NCI-H526 treated with DMSO at 0.1 percent for 48 hours (cell line): ENCODE results near the gene NOP58.
"Not testable (repeated sequence)": the region's sequence is repeated elsewhere in the genome, so short reads cannot be mapped to it uniquely, and the experiment has no call there.

Source experiments
- DNase-seq: peaks from one replicate; lab custom pipeline; 2025; lab: John Stamatoyannopoulos, UW

NOP58 gene

DNA sequence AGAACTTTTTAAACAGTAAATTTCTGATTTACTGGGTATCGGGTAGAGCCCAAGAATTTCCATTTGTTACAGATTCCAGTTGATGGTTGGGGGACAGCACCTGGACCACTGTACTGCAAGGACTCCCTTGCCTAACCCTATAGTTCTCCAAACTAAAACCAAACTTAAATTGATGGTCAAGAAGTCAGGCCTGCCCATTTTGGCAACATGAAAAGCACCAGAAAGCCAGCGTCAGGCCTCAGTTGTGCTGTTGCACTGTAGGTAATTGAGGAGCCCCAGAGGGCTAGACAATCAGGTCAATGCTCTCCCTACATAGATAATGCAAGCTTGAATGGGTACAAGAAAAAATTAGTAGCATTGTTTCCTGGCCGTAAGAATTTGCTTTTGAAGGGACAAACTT lies 40.5 kb downstream of the NOP58 start:
- no peak for DNase-seq

DNA sequence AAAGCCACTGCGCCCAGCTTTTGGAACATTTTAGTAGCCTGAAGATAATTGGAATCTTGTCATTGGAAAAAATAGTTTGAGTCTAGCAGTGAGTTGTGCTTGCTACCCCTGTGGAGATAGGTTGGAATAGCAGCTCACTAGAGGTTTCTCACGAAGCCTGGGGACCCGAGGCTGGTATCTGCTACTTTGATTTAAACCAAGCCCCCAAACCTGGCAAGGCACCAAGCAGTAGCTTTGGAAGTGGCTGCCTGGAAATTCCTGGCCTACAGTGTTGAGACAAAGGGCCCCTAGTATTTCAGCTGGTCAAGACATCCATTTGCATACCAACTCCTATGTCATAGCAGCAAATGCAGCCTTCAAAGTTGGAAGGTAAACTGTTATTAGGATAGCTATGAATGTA lies 42.1 kb downstream of the NOP58 start:
- no peak for DNase-seq

DNA sequence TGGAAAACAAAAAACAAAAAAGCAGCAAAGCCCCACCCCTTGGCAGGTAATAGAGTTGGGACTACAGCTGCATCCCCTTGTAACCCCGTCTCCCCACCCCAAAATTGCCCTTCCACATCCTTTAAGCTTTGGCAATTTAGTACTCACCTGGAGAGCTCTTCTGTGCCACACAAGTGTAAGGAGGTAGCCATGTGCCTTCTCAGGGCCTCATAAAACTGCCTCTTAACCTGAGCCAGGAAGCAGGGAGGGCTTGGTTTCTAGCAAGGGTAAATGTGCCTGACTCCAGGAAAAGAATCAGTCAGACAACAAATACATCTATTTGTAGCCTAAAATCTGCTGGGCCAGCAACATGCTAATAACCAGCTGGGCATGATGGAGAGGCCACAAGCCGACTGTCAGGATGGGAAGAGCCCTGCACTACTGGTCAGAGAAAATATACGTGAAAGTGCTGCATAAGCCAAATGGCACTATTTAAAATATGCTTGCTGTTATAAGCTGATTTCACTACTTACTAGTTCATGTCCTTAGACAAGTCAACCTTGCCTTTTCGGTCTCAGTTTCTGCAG lies 46.3 kb downstream of the NOP58 start:
- DNase-seq = no peak

DNA sequence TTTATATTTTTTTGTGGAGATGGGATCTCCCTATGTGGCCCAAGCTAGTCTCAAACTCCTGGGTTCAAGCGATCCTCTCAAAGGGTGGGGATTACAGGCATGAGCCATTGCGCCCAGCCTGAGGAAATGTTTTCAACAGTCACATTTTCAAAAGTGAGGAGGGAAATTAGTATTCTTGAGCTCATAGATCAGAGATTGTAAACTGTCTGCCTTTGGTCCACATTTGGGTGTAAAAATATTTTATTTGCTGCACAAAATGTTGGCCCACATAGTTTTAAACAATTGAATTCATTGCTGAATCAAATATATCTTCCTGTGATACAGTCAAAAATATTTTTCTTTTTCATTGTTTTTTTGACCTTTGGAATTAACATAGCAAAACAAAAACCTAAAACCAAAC lies 48.6 kb downstream of the NOP58 start:
- DNase-seq = no peak

DNA sequence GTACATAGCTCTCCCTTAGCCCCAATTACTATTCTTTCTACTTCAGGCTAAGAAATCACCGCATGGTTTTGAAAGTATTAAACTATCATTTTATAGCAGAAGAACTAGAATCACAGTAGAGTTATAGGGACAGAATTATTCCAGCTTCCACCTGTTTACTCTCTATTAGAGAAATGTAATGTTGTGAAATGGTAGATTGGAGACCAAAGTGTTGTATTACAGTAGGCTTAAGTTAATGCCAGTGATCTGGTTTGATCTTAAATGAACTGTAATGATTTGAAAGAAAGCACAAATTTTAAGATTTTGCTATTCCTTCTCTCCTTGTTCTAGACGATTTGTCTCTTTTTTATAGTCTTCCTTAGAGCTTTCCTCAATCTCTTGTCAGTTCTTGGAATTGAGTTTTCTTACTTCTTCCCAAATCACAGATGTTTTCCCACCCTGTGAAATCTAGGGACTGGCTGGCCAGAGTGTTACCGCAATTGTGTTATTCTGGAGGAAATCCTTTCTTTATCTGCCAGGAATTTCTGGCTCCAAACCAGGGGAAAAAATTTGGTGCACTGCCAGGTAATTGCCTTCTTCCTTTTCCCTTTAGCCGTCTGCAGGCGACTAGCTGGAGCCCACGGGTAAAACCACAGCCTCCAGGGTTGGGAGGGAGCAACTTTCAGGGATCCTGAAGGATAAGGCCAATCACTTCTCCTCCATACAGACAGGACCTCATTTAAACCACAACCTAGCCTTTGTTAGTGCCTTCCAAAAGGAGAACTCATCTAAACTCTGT lies 51.7 kb downstream of the NOP58 start:
- no peak for DNase-seq

DNA sequence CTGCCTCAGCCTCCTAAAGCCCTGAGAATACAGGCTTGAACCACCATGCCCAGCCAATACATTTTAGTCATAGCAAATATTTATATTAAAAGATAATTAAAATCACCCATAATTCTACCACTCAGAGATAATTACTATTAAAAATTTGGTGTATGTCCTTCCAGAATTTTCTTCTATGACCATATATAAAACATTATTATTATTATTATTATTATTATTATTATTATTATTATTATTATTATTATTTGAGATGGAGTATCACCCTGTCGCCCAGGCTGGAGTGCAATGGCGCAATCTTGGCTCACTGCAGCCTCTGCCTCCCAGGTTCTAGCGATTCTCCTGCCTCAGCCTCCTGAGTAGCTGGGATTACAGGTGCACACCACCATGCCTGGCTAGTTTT lies 54.8 kb downstream of the NOP58 start:
- DNase-seq = not testable (repeated sequence)

DNA sequence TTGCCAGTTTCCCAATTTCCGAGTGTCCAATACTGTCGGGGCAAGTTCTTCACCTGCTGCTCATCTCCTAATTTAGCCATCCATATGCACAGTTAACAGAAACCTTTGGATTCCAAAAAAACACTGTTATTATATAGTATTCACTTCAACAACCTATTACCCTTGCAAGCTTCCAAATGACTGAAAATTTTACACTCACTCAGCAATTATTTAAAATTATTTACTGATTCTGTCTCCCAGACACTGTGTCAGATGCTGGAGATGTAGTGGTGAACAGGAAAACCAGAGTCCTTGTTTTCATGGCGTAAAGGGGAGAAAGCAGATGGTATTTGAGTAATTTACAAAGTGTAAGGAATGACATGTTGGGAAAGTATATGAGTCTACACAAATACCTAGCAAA lies 56.9 kb downstream of the NOP58 start:
- no peak for DNase-seq

DNA sequence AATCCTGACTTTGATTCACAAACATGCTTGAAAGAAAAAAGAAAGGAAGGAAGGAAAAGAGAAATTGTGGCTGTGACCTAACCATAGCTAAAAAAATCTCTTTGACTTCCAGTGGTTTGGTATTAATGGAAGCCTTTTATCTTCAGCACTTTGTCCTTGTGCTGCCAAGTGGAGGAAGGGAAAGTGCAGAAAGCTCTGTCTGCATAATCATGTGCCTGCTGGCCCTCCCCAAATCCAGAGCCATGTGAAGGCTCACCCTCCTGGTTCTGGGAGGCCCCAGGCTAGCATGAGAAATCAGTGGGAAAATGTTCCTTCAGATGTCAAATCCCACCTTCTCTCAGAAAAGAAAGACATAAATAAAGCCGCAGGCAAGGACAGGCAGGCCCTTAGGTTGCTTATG lies 62.3 kb downstream of the NOP58 start:
- DNase-seq = no peak

DNA sequence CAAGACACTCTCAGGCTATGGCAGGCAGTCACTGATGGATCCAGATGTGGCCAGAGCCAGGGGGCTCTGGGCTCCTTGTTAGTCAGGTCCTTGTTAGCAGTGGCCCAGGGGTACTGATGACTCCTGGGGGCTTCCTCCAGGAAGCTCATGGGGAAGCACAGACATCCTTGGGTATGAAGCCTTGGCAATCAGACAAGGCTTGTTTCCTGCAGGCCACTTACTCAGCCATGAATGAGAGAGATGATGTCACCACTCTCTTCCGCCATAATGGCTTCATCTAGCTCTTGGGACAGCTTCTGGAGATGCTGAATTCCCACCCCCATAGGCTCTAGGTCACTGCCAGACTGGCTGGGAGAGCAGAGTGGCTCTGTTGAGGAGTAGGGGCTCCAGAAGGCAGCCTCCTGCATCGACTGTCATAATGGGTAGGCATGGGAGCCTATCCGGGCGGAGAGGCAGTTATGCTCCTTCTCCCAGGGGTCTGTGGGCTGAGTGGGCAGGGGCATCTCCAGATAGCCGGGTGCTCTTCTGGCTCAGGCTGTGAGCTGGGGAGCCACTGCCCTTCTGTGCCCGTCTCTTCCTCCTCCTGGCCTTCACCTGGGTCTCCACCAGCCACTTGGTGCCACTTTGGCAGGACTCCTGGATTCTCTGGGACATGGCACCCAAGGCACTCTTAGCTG lies 70.4 kb downstream of the NOP58 start:
- DNase-seq = no peak

DNA sequence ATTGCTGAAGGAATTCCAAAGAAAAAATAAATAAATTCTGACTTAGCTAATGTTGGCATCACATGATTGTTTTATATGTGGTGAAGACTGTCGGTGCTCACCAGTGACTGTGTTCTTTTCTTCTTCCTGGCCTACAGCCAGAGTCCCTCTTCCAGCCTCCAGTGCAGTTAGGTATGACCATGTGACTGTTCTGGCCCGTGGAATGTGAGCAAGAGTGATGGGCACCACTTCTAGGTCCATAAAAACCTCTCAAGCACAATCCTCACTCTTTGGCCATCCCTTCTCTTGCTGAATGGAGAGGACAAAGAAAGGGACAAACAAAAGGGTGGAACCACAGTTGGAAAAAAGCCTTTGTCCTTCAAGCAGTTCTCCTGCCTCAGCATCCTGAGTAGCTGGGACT lies 71.6 kb downstream of the NOP58 start:
- no peak for DNase-seq

DNA sequence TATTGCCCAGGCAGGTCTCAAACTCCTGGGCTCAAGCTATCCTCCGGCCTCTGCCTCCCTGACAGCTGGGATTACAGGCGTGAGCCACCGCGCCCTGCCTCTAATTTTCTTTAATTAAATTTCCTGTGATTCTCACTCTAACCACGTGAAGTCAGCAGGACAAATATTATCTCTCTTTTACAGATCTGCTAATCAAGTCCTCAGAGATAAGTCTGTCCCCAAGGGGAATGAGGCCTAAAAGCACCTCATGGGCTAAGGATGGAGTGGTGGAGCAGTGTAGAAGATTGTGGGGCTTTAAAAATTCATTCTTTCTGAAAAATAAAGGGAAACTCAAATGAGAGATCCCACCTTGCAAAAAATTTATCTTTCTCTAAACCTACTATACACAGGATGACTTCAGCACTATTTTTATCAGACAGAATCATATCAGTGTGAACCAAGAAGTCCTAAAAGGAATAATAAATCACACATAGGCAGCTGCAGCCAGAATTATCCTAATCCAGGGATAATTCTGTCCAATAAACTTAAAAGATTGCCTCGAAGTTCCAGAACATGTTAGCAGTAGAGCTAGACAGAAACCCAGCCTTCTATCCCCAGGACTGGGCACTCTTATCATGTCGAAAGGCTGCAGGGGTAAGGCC lies 72.3 kb downstream of the NOP58 start:
- DNase-seq = no peak

DNA sequence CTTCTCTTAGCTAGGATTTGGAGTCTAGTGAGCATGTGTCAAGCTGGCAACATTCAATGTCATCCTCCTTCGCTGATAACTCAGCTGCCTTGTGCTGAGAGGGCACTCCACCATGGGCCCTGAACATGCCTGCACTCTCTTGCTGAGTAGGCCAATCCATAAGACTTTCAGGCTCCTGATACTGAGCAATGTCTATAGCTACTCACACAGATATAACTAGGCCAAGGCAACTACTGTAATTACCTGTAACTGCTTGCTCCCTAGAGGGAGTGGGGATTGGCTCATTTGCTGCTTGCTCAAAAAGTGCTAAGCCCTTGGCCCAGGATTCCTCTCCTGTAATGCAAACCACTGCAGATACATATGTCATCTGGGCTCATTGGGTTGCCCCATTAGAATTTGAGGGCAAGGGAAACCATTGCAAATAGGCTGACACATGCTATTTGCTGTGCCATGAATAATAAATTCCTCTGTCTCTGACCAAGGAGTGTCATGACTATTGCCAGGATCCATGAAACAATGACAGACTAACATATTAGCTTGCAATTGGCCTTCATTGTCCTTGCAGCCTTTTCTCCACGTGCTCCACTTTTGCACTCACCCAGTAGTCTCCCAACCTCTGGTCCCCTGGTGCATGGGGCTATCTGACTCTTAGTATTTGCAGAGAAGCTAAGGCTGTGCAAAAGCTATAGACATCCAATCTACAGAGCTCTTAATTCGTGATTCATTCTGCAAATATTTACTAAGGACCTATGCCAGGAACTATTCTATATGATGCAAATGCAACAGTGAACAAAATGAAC lies 73.7 kb downstream of the NOP58 start:
- no peak for DNase-seq

DNA sequence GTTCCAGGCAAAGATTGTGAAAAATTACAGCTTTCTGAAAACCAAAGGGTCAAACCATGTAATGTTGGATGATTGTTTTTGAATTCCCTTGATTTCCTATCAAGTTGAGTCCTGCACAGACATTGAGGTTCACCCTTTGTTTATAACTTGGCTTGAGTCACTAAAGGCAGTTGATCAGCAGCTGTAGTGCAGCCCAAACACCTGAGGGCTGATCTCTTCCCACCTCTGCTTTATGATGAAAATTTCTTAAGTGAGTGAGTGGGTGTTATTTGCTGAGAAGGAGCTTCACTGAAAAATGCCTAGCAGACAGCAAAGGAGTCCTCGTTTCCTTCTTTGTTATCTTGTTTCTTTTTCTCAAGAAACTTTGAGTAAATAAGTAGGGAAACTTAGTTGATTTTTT lies 78.6 kb downstream of the NOP58 start:
- no peak for DNase-seq

DNA sequence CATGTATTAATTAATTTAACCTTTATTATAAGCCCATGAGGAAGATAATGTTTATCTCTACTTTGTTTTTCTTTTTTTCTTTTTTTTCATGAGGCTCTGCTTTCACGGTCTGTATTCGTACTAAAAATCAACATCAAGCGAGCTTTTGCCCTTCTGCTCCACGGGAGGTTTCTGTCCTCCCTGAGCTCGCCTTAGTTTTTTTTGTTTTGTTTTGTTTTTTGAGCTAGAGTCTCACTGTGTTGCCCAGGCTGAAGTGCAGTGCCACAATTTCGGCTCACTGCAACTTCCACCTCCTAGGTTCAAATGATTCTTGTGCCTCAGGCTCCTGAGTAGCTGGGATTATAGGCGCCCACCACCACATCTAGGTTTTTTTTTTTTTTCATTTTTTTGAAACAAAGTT lies 80.6 kb downstream of the NOP58 start:
- no peak for DNase-seq
